ENCODE data around the gene ROR2.

Gene ROR2

DNA sequence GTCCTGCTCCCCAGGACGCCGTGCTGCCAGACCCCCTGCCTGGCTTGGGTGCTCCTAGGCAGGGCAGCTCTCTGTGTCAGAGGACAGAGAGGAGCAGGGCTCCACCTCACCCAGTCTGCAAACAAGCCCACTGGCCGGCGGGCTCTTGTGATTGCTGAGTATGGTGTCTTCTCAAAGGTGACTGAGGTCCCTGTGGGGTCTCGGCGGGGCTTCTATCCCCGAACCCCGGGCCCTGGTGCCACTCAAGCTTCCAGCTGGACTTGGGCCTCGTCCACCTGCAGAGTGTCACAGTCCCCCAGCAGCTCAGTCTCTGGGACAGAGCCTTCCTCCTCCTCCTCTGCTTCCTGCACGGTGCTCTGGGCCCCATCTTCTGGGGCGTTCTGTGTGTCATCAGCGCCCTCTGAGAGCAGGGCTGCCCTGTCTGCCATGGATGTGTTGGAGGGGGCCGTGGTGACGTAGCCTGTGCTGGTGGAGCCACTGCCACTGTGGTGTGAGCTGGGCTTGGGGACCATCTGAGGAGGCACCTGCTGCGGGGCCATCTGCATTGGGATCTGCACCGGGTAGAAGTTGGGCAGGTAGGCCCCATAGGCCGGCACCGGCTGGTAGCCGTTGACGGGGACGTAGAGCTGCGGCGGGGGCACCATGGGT lies 226.5 kb downstream of the ROR2 start:
- no peaks in the 10 kb centered on the region for H3K36me3 Mint-ChIP-seq (ENCODE audit: low read depth)
- peaks cover 9% of the 10 kb centered on the region for H3K4me1 Mint-ChIP-seq (ENCODE audit: low read depth)
- H3K9me3 Mint-ChIP-seq: no peaks in the 10 kb centered on the region
- peaks cover 23% of the 10 kb centered on the region for H3K27me3 Mint-ChIP-seq
- no peak overlapping the region for H3K27ac Mint-ChIP-seq
- H3K4me3 Mint-ChIP-seq: no peak overlapping the region

DNA sequence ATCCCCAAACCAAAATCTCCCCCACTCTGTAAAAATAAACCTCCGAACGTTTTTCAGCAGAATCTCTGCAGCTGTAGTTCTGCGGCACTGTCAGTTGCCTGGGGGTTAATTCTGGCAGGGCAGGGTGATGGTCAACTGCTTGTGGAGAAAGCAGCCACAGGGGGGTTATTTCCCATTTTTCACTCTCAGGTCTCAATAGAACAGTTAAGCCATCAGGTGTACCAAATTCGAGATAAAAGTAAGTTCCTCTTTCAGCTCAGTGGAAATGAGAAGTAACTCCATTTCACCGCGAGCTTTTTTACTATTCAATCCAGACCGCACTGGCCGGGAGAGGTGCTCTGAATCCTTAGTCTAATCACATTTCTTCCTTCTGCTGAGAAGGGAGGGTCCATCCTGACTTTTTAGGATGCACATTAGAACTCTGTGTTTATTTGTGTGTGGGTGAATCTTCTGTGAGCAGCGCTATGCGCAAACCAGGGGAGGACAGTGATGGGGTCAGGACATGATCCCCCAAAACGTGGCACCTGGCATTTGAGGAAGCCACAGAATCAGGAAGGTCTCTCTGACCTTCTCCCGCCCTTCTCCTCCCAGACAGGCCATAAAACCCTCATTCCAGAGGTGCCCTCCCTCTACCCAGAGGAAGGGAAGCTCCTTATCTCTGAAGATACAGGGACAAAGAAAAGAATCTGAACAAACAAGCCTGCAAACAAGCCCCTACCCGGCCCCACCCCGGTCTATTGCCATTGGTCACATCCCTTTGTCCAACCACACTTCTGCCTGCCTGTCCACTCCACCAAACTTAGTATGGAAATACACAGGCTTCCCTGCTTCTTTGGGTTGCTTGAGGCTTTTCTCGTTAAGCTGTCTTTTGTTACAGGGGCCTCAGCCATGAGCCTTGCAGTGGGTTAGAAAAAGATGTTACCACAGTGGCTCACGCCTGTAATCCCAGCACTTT lies 229.0 kb downstream of the ROR2 start:
- H3K36me3 Mint-ChIP-seq (ENCODE audit: low read depth): no peaks in the 10 kb centered on the region
- H3K27ac Mint-ChIP-seq: no peak overlapping the region
- H3K4me1 Mint-ChIP-seq (ENCODE audit: low read depth): peaks cover 9% of the 10 kb centered on the region
- H3K9me3 Mint-ChIP-seq: peaks cover 3% of the 10 kb centered on the region
- peaks cover 42% of the 10 kb centered on the region for H3K27me3 Mint-ChIP-seq
- no peak overlapping the region for H3K4me3 Mint-ChIP-seq

DNA sequence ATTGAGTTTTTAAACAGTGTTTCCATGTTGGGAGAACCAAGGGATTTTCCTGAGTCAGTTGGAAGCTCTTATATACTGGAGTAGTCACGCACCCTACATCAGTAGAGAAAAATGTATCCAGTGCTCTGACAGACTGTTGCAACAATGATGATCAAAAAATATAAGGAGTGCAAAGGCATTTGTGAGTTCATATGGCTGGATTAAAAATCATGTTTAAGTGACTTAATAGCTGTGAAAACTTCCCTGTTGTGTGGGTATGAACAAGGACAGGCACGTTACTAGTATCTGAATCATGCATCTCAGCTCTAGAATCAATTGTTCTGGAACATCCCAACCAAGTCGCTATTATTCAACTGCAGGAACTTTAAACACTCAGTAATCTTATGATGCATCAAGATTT lies 229.7 kb downstream of the ROR2 start:
- peaks cover 9% of the 10 kb centered on the region for H3K4me1 Mint-ChIP-seq (ENCODE audit: low read depth)
- H3K36me3 Mint-ChIP-seq (ENCODE audit: low read depth): no peaks in the 10 kb centered on the region
- no peak overlapping the region for H3K27ac Mint-ChIP-seq
- peaks cover 3% of the 10 kb centered on the region for H3K9me3 Mint-ChIP-seq
- H3K4me3 Mint-ChIP-seq: no peak overlapping the region
- H3K27me3 Mint-ChIP-seq: peaks cover 49% of the 10 kb centered on the region

DNA sequence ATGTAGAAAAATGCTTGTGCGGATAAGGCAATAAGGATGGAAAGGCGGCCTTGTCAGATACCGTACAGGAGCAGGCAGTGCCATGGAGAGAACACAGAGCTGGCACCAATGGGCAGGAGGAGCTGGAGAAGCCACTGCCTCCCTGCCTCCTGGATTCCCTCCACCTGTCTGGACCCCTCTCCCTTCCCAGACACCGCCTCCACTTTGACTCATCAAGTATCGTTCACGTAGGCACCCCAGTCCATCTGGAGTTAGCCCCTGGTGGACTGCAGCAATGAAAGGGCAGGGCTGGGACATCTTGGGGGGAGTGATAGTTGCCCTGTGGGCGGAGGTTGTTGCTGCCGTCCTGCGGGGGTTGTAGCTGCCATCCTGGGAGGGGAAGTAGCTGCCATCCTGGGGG lies 232.0 kb downstream of the ROR2 start:
- no peak overlapping the region for H3K27ac Mint-ChIP-seq
- H3K9me3 Mint-ChIP-seq: peaks cover 3% of the 10 kb centered on the region
- H3K4me1 Mint-ChIP-seq (ENCODE audit: low read depth): peaks cover 15% of the 10 kb centered on the region
- H3K4me3 Mint-ChIP-seq: no peak overlapping the region
- peaks cover 51% of the 10 kb centered on the region for H3K27me3 Mint-ChIP-seq
- no peaks in the 10 kb centered on the region for H3K36me3 Mint-ChIP-seq (ENCODE audit: low read depth)

DNA sequence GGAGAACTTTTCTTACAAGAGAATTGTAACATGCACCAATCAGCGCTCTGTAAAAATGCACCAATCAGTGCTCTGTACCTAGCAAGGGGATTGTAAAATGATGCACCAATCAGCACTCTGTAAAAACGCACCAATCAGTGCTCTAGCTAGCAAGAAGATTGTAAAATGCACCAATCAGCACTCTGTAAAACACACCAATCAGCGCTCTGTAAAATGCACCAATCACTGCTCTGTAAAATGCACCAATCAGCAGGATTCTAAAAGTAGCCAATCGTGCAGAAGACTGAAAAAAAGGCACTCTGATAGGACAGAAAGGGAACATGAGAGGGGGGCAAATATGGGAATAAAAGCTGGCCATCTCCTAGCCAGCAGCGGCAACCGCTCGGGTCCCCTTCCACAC lies 233.2 kb downstream of the ROR2 start:
- H3K4me3 Mint-ChIP-seq: no peak overlapping the region
- H3K27me3 Mint-ChIP-seq: peaks cover 48% of the 10 kb centered on the region
- H3K27ac Mint-ChIP-seq: no peak overlapping the region
- H3K9me3 Mint-ChIP-seq: peaks cover 3% of the 10 kb centered on the region
- no peaks in the 10 kb centered on the region for H3K36me3 Mint-ChIP-seq (ENCODE audit: low read depth)
- H3K4me1 Mint-ChIP-seq (ENCODE audit: low read depth): peaks cover 15% of the 10 kb centered on the region

DNA sequence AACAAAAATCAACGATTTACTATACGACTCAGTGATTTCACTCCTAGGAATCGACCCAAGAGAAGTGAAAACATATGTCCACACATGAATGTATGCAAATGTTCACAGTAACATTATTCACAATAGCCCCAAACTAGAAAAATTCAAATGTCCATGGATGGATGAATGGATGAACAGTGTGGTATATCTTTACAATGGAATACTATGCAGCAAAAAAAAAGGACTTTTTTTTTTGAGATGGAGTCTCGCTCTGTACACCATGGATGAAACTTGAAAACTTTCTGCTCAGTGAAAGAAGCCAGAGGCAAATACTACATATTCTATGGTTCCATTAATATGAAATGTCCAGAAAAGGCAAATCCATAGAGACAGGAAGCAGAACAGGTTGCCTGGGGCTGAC lies 233.8 kb downstream of the ROR2 start:
- H3K4me3 Mint-ChIP-seq: no peak overlapping the region
- peaks cover 15% of the 10 kb centered on the region for H3K4me1 Mint-ChIP-seq (ENCODE audit: low read depth)
- H3K27ac Mint-ChIP-seq: no peak overlapping the region
- no peaks in the 10 kb centered on the region for H3K36me3 Mint-ChIP-seq (ENCODE audit: low read depth)
- peaks cover 48% of the 10 kb centered on the region for H3K27me3 Mint-ChIP-seq
- peaks cover 3% of the 10 kb centered on the region for H3K9me3 Mint-ChIP-seq

DNA sequence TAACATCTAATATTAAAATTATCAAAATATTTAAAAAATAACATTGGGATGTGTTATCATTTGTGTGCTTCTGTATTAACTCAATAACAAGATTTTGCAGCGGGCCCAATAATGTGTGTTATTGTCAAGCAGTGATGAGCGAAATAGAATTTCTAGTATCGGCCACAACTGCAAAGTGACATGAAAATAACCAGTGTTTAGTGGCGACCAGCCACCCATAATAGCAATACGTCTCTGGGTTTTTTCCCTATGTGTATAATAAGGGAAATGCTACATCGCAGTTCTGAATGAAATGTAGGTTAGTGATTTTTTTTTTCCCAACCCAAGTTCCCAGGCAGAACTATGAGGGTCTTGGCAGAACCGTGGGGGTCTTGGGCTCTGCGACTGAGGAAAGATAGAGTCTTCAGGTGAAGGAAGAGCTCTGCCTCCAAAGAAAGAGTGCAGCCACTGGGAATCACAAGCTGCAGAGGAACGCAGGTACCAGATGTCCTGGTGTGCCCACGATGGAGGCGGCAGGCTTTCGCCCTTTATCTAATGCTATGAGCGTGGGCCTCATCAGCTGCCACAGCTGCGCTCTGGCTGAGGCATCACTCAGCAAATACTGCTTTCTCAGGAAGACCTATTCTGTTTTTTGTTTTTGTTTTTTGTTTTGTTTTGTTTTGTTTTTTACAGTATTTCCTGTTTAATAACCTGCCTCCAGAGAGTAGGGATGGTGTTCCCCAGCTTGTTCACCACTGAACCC lies 235.0 kb downstream of the ROR2 start:
- Mint-ChIP-seq H3K36me3 (ENCODE audit: low read depth) (no peaks in the 10 kb centered on the region), H3K27ac (no peak overlapping the region)

DNA sequence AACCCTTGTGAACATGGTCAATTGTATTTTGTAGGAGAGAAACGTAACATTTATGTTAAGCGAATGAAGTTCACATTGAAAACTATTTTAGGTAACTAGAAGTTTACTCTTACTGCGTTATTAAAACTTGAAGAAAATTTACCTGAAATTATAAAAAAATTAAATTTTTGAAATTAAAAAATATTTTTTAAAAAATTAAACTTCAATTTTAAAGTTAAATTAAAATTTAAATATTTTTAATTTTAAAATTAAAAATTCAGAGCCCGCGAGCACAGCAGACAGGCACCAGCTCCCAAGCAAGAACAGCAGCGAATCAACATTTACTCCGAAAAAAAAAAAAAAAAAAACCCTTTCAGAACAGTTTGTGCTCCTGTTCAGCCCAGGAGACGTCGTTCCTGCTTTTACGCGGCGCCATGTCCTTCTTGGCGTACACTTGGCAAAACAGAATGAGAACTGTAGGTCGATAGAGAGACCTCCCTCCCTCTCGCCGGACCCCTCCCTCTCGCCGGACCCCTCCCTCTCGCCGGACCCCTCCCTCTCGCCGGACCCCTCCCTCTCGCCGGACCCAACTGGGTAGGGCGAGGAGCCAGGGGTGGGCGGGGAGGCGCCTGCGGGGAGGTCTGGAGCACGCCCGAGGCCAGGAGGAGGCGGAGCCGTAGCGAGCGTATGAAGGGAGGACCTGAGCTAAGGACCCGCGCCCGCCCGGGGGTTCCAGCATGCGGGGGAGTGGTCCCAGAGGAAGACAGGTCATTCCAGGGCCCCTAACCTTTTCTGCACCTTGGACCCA lies 235.8 kb downstream of the ROR2 start:
- Mint-ChIP-seq H3K4me3 (peak overlapping the region; percentile 59), H3K36me3 (ENCODE audit: low read depth) (no peaks in the 10 kb centered on the region), H3K27ac (no peak overlapping the region), H3K9me3 (peaks cover 3% of the 10 kb centered on the region), H3K4me1 (ENCODE audit: low read depth) (peaks cover 7% of the 10 kb centered on the region), H3K27me3 (peaks cover 29% of the 10 kb centered on the region)

More for the DNA sequence above, 235.0 kb downstream of the ROR2 start:
- Mint-ChIP-seq H3K27me3 (peaks cover 37% of the 10 kb centered on the region), H3K4me1 (ENCODE audit: low read depth) (peaks cover 7% of the 10 kb centered on the region), H3K9me3 (peaks cover 3% of the 10 kb centered on the region), H3K4me3 (no peak overlapping the region)

DNA sequence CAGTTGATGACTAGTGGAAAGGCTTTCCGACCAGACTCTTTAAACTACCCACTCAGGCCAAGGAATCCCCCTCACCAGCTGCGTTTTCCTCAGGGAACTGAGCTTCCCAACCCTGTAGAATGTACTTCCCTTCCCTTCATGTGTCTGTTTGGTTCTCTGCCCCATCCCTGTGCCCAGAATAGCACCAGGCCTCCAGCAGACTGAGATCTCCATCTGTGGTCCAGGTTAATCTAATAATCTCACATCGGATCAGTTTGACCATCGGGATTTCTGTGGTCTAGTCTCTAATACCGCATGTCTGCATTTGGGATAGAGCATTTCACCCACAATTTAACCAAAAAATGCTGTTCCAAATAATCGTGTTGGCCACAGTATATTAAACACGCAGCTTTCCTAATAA lies 237.2 kb downstream of the ROR2 start:
- Mint-ChIP-seq H3K4me3 (no peak overlapping the region), H3K27ac (no peak overlapping the region), H3K9me3 (peaks cover 3% of the 10 kb centered on the region), H3K27me3 (peaks cover 25% of the 10 kb centered on the region), H3K36me3 (ENCODE audit: low read depth) (no peaks in the 10 kb centered on the region), H3K4me1 (ENCODE audit: low read depth) (peaks cover 7% of the 10 kb centered on the region)

DNA sequence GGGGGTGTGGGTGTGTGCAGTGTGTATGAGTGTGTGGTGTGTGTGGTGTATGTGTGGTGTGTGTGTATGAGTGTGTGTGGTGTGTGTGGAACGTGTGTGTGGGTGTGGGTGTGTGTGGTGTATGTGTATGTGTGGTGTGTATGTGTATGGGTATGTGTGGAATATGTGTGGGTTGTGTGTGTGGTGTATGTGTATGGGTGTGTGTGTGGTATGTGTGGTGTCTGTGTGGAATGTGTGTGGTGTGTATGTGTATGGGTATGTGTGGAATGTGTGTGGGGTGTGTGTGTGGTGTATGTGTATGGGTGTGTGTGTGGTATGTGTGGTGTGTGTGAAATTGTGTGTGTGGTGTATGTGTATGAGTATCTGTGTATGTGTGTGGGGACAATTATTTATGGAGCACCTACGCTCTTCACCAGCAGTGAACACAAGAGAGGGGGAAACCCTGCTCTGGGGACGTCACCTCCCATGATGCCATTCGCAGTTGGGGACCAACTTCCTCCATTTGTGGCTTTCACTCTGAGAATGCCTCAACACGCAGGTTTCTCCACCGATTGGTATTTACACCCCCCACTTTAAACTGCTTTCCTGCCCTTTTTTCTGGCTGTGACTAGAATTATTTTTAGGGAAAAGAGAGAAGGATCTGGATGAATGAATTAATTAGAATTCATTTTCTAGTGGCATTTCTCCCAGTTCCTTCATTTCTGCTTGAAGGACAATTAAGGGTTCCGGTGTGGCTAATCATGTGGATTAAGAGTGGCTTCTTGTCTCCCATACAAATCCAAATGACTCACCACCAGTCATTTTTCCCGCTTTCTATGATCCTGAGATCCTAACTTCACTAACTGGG lies 238.1 kb downstream of the ROR2 start:
- peaks cover 7% of the 10 kb centered on the region for H3K4me1 Mint-ChIP-seq (ENCODE audit: low read depth)
- H3K4me3 Mint-ChIP-seq: no peak overlapping the region
- H3K27me3 Mint-ChIP-seq: peaks cover 18% of the 10 kb centered on the region
- peaks cover 3% of the 10 kb centered on the region for H3K9me3 Mint-ChIP-seq
- no peaks in the 10 kb centered on the region for H3K36me3 Mint-ChIP-seq (ENCODE audit: low read depth)
- H3K27ac Mint-ChIP-seq: no peak overlapping the region

DNA sequence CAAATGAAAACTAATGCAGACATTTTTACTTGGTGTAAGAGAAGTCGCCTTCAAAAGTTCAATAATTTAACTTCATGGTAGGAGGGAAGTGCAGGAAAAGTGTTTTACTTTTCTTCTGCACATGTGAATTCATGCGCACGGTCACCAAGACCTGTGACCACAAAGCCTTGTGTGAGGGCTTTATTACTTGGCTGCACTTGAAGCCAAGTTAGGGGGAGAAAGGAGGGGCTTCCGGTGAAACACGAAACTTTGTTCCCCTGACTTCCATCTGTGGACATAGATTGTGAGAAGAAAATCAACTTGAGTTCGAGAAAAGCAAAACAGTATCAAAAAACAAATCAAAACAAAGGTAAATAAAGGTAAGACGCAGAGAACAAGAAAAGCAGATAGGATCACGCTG lies 239.9 kb downstream of the ROR2 start:
- Mint-ChIP-seq H3K4me3 (no peak overlapping the region), H3K27ac (no peak overlapping the region), H3K36me3 (ENCODE audit: low read depth) (peaks cover 5% of the 10 kb centered on the region), H3K27me3 (peaks cover 4% of the 10 kb centered on the region), H3K4me1 (ENCODE audit: low read depth) (peaks cover 7% of the 10 kb centered on the region), H3K9me3 (peaks cover 6% of the 10 kb centered on the region)

DNA sequence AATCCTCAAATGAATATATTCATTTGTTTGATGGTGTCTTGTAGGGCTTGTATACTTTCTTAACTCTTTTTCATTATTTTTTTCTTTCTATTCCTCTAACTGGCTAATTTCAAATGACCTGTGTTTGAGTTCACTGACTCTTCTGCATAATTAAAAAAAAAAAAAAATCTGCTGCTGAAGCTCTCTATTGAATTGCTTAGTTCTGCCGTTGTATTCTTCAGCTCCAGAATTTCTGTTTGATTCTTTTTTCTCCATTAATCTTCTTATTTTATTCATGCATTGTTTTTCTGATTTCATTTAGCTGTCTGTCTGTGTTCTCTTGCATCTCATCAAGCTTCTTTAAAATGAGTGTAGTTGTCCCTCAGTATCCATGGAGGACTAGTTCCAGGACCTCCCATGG lies 244.6 kb downstream of the ROR2 start:
- Mint-ChIP-seq H3K27me3 (peaks cover 12% of the 10 kb centered on the region), H3K4me1 (ENCODE audit: low read depth) (no peaks in the 10 kb centered on the region), H3K9me3 (peaks cover 6% of the 10 kb centered on the region), H3K4me3 (no peak overlapping the region), H3K27ac (no peak overlapping the region), H3K36me3 (ENCODE audit: low read depth) (peaks cover 5% of the 10 kb centered on the region)

DNA sequence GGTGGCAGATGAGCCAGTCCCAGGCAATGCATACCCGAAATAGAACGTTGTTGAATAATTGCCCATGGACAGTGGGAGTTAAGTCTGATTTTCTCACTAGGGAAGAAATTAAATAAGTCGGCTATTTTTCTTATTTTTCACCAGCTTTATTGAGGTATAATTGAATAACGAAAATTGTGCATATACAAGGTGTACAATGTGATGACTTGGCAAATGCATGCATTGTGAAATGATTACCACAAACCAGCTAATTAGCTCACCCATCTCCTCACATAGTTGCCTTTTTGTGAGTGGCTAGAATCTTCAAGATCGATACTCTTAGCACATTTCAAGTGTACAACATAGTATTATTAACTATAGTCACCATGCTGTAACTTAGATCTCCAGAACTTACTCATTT lies 249.6 kb downstream of the ROR2 start:
- peaks cover 10% of the 10 kb centered on the region for H3K27me3 Mint-ChIP-seq
- H3K27ac Mint-ChIP-seq: no peak overlapping the region
- peaks cover 3% of the 10 kb centered on the region for H3K36me3 Mint-ChIP-seq (ENCODE audit: low read depth)
- H3K4me1 Mint-ChIP-seq (ENCODE audit: low read depth): peaks cover 3% of the 10 kb centered on the region
- peaks cover 3% of the 10 kb centered on the region for H3K9me3 Mint-ChIP-seq
- no peak overlapping the region for H3K4me3 Mint-ChIP-seq

DNA sequence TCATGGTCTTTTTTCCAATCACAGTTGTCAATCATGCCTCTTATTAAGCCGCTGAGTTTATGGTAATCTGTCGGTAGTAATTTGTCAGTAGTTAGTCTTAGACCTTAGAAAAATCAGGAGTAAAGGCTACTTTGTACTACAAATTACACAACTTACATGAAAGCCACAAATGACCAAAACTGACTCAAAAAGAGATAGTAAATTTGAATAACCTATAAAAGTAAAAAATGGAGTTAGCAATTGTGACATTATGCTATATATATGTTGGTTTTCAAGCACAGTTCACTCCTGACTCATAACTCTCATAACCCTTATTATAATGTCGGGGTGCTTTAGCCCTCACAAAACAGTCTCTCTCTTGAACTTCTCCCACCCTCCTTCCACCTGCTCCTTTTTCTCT lies 251.8 kb downstream of the ROR2 start:
- Mint-ChIP-seq H3K36me3 (ENCODE audit: low read depth) (no peaks in the 10 kb centered on the region), H3K27me3 (peaks cover 8% of the 10 kb centered on the region), H3K4me1 (ENCODE audit: low read depth) (peaks cover 3% of the 10 kb centered on the region), H3K9me3 (no peaks in the 10 kb centered on the region), H3K27ac (no peak overlapping the region), H3K4me3 (no peak overlapping the region)

All from stimulated activated naive CD8-positive, alpha-beta T cell treated with anti-CD3 and anti-CD28 coated beads, Interleukin-15, Interleukin-2, amounts not matched to agents 100 ng/mL and 50 ng/mL, for 24 hours (primary cell).